Peyer's patch (tissue), 4 donors: ENCODE measurements around the gene IFRD2. TPM values are rescaled to one million over a fixed set of nuclear protein-coding genes. Genes with fewer than 3 reads are reported as not detected.

Source experiments
- DNase-seq, 3 donors: peaks; one replicate each; pipeline ENCODE4 v3.0.0-alpha.2; 2017 to 2019
- H3K27ac ChIP-seq, 4 donors: fragments of 200-600 bp; sonication (generic); one replicate each; pipeline ENCODE4 v1.5.1; 2016 to 2019
- H3K27me3 ChIP-seq, 2 donors: fragments of 200-600 bp; sonication (generic); one replicate each; pipeline ENCODE4 v1.5.1; 2019
- H3K36me3 ChIP-seq, 3 donors: fragments of 200-600 bp; sonication (generic); one replicate each; pipeline ENCODE4 v1.5.1; 2016 to 2019
- H3K4me1 ChIP-seq, 4 donors: fragments of 200-600 bp; sonication (generic); one replicate each; pipeline ENCODE4 v1.5.1; 2016 to 2019
- H3K4me3 ChIP-seq, 4 donors: fragments of 200-600 bp; sonication (generic); 1 replicate in 3 of 4; 2 replicates in 1 of 4; pipeline ENCODE4 v1.5.1; 2016 to 2019; ENCODE audit warnings: mild to moderate bottlenecking in 1 of 4
- H3K9me3 ChIP-seq, 4 donors: fragments of 200-600 bp; sonication (generic); one replicate each; pipeline ENCODE4 v1.5.1; 2016 to 2019; ENCODE audit warnings: mild to moderate bottlenecking in 1 of 4
- CTCF ChIP-seq, 6 experiments: fragments of 450-650 bp in 4 of 6; fragments of 200-600 bp in 2 of 6; sonication (generic) in 1 of 6; IDR thresholded peaks; one replicate each; pipeline ENCODE4 v1.5.1; 2017 to 2019; ENCODE audit warnings: antibody characterized with exemption in 6 of 6, mild to moderate bottlenecking in 3 of 6, moderate library complexity in 1 of 6
- POLR2A ChIP-seq, 2 donors: fragments of 450-650 bp; IDR thresholded peaks; one replicate each; pipeline ENCODE4 v1.5.1; 2017; ENCODE audit warnings: antibody characterized with exemption in 2 of 2, mild to moderate bottlenecking in 2 of 2, moderate library complexity in 2 of 2
- total RNA-seq, 4 donors: library from RNA; depleted of rRNA; stranded (reverse); fragments of >200 nt; gene quantifications; one replicate each; pipeline ENCODE4 v1.1.0, GENCODE V29; 2016

Gene IFRD2
- total RNA-seq, 4 donors from 2014 or later: 75.5 to 205 (median 140) TPM

- Histone ChIP-seq H3K27ac (no peak overlapping the region), H3K9me3 (no peaks in the 10 kb centered on the region), H3K4me1 (peaks cover 0 to 52% (median 25%) of the 10 kb centered on the region in 4 donors), H3K36me3 (peaks cover 0 to 31% (median 0%) of the 10 kb centered on the region in 3 donors), H3K27me3 (no peaks in the 10 kb centered on the region), H3K4me3 (no peak overlapping the region)
- TF ChIP-seq POLR2A (IDR thresholded peaks at IDR 0.05) (no peak), CTCF (IDR thresholded peaks at IDR 0.05) (no peak)
- DNase-seq: no peak
These were observed 39.2 kb upstream of the IFRD2 start for GRCh38 chr3:50331364-50331907.

- Histone ChIP-seq H3K36me3 (peaks cover 0 to 39% (median 0%) of the 10 kb centered on the region in 3 donors), H3K4me1 (peaks cover 0 to 41% (median 18%) of the 10 kb centered on the region in 4 donors), H3K4me3 (no peak overlapping the region), H3K27ac (peak overlapping the region in 1 of 4 donors; percentile 8), H3K9me3 (no peaks in the 10 kb centered on the region), H3K27me3 (no peaks in the 10 kb centered on the region)
- TF ChIP-seq POLR2A (IDR thresholded peaks at IDR 0.05) (no peak), CTCF (IDR thresholded peaks at IDR 0.05) (no peak)
- no peak for DNase-seq
These were observed 38.1 kb upstream of the IFRD2 start for GRCh38 chr3:50330330-50330729.

GRCh38 chr3:50327943-50328691 lies 35.9 kb upstream of the IFRD2 start, which contains the start of gene TUSC2:
TSS of gene TUSC2 (minus strand) at chr3:50328223. CDS start at chr3:50328099, 124 bp downstream.
- Histone ChIP-seq H3K36me3 (peaks cover 0 to 42% (median 0%) of the 10 kb centered on the region in 3 donors), H3K27me3 (no peaks in the 10 kb centered on the region), H3K4me1 (peaks cover 0 to 29% (median 13%) of the 10 kb centered on the region in 4 donors), H3K4me3 (peak within 1 kb of the TSS; percentile 69 to 99 (median 87)), H3K9me3 (no peaks in the 10 kb centered on the region), H3K27ac (peak within 1 kb of the TSS; percentile 74 to 93 (median 81))
- peak; percentile 98 to 99 (median 99) for DNase-seq
- TF ChIP-seq CTCF (IDR thresholded peaks at IDR 0.05) (no peak), POLR2A (IDR thresholded peaks at IDR 0.05) (peak; percentile 69 to 81)

GRCh38 chr3:50327129-50327528 lies 34.9 kb upstream of the IFRD2 start:
- peaks cover 0 to 40% (median 0%) of the 10 kb centered on the region in 3 donors for H3K36me3 ChIP-seq
- peak overlapping the region; percentile 69 to 99 (median 87) for H3K4me3 ChIP-seq
- H3K27me3 ChIP-seq: no peaks in the 10 kb centered on the region
- no peak for DNase-seq
- no peaks in the 10 kb centered on the region for H3K9me3 ChIP-seq
- no peak for TF ChIP-seq POLR2A (IDR thresholded peaks at IDR 0.05)
- no peak for TF ChIP-seq CTCF (IDR thresholded peaks at IDR 0.05)
- peaks cover 4 to 33% (median 14%) of the 10 kb centered on the region in 4 donors for H3K4me1 ChIP-seq
- peak overlapping the region in 2 of 4 donors; percentile 74 to 93 for H3K27ac ChIP-seq

- Histone ChIP-seq H3K27ac (no peak overlapping the region), H3K36me3 (peaks cover 0 to 31% (median 0%) of the 10 kb centered on the region in 3 donors), H3K9me3 (no peaks in the 10 kb centered on the region), H3K4me1 (peaks cover 4 to 37% (median 18%) of the 10 kb centered on the region in 4 donors), H3K27me3 (no peaks in the 10 kb centered on the region), H3K4me3 (no peak overlapping the region)
- TF ChIP-seq CTCF (IDR thresholded peaks at IDR 0.05): no peak
- no peak for TF ChIP-seq POLR2A (IDR thresholded peaks at IDR 0.05)
- DNase-seq: no peak
These were observed 33.9 kb upstream of the IFRD2 start for GRCh38 chr3:50326182-50326541.
